Measurements from ENCODE around the gene WIPI1.

Gene WIPI1

DNA sequence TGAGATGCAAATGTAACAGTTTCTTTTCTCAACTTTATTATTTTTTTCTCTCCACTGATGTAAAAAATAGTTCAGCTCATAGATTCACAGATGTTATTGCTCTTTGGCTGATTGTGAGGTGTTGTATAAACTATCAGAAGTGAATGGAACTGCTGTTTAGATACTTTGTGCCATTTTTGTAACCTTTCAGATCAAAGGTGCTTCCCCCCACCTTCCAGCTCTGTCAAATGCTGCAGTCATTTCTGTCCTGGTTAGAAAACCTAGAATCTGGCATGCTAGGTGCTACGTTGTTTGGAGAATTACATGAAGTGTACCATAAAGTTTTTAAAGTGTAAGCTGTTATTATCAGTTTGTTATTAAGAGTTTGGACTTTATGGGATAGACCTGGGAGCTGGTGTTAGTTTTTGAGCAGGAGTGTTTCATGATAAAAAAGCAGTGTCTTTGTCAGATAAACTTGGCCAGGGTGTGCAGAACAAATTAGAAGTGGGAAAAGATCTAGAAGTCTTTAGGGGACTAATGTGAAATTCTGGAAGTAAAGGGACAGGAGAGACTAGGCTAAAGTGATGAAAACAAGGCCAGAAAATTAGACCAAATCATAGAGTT is 1.8 kb upstream of the WIPI1 start:
- no peak for FAIRE-seq

DNA sequence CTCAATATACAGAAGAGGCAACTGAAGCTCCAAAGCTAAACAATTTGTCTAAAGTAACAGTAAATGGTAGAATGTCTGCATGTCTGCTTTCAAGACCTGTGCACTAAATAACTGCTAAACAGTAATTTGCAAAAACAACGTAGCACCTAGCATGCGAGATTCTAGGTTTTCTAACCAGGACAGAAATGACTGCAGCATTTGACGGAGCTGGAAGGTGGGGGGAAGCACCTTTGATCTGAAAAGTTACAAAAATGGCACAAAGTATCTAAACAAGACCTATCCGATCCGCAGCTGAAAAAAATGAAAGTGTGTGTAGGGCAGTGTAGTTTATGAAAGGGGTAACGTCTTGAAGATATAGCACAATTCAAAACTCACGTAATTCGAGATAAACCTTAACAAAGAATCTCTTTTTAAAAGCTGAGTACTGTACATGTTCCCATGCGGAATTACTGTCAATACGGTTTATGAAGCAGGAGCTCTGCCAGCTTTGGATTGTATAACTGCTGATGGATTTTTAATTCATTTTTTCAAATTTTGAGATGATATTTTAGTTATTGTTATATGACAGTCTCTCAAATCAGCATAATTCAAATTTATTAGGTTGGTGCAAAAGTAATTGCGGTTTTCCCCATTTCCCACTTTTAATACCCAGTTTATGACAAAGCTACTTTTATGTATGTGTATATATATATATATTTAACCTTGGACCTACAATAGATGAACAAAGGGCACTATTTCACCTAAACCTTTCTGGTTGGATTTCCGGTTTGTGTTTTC is 1.2 kb upstream of the WIPI1 start:
- FAIRE-seq, result no peak

DNA sequence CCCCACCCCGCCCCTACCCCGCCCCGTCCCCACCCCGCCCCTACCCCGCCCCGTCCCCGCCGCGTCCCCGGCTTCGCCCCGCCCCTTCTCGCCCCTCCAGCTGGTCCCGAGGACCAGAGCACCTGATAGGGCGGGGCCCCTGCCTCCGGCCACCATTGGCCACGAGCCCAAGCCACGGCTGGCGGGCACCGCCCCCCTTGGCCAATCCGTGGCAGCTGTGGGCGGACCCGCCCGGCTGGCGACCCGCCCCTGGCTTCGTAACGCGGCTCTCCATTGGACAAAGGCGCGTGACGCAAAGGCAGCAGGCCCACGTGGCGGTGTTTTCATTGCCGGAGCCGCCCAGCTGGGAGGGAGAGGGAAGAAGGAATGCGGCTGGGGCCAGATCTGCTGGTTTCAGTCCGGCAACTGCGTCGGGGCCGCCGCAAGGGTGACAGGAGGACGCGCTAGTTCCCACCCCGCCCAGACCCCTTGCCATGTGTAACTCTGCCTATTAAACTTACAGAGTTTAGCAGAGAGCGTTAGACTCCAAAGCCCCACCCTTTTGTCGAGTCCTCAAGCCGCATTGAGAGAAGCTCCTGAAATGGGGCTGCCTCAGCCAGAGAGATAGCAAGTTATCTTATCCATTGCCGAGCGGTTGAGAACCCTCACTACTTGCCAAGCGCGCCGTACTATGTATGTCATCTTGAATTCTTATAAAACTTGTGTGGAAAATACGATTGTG is 403 bp upstream of the WIPI1 start:
- FAIRE-seq, result peak; percentile 65

DNA sequence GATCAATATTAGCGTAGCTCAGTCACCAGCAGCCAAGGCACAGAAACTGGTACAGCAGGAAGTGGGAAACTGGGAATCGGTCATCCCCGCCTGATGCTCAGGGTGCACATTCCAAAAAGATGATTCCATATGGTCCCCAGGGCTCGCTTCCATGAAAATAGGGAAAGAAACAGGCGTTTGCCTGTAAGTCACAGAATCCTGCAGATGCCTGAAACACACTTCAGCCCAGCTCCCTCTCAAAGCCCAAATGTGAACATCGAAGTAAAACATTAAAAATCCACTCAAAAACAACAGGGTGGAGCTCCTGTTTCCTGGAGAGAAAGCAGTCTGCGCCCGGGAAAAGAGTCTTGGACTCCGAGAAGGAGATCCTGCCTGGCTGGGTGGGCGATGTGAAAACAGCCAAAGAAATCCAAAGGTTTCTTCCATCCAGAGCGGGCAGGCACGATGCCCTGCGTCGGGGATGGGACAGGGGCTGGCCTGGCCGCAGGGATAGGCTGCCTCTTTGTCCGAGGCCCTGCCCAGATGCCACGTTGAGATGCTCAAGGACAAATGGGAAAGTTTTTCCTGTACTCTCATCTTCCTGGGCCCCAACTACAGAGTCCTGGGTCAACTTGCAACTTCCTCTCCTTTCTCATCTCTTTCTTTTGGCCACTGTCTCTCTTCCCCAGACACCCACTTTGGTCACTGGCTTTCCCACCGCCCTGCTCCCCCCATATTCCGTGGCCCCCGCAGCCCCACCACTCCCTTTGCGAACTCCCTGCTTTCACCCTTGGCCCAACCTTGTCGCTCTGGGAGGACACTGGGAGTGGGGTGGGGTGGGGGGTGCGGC is 743 bp downstream of the WIPI1 start:
- FAIRE-seq, result peak; percentile 92

DNA sequence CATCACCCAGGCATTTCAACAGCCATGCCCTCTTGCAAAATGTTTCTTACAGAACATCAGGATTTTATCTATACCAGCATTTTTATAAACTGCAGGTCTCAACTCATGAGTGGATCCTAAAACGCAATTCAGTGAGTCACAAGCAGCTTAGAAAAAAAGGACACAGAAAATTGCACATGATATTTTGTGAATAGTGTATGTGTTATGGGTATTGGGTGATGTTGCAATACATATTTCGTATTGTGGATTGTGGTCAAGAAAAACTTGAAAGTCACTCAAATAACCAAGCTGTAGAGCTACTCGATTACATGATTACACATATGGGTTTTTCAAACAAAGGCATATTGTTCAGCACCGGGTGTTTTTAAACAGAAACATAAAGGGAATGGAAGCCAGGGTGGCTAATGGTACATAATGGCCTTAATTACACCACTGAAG is 1.4 kb downstream of the WIPI1 start:
- no peak for FAIRE-seq

DNA sequence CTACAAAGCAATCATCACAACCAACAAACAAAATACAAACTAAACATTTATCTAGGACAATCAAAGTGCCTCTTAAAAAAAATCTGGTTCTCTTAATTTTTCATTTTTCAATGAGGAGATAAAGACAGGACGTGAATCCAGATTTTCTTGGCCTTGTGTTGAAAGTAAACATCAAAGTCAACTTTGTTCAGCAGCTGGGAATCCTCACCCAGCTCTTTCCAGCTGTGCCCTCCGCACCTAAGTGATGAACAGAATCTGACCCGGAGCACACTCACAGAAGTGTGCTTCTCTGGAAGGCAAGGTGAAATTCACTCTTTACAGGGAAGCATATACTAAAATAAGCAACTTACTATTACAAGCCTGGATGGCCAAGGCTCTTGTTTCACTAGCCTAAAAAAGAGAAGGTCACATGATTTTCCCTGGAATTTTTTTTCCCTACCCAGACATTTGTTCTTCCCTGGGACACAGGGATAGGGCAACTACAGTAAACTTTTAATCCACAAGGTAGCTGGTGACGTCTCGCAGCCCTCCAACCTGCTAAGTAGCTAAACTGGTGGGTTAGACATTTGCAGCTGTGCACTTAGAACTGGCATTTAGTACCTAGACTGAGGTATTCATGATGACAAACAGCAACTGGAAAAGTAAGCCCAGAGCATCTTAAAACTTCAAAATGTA is 3.2 kb downstream of the WIPI1 start:
- no peak for FAIRE-seq

DNA sequence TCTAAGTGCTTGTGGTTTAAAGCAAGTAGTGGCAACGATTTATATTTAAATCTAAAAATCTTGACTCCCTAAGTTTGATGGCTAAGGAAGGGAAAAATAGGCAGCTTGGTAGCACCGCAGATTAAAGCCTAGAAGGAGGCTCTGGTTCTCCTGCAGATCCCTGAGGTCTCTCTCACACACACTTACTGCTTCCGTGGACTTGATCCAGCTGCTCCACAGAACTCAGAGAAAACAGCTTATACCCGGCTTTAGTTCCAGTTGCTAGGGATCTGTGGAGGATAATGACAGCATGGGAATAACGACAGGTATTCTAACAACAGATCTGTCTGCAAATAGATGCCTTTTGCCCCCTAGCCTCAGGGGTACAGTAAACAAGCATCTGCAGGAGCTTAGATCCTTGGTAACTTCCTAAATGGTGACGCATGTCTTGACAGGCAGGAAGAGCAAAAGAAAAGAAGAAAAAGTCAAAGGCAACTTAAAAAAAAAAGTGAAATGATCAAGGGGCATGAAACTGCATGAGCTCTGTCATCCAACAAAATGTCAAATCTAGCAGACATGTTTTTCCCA is 4.5 kb downstream of the WIPI1 start:
- FAIRE-seq, result no peak

DNA sequence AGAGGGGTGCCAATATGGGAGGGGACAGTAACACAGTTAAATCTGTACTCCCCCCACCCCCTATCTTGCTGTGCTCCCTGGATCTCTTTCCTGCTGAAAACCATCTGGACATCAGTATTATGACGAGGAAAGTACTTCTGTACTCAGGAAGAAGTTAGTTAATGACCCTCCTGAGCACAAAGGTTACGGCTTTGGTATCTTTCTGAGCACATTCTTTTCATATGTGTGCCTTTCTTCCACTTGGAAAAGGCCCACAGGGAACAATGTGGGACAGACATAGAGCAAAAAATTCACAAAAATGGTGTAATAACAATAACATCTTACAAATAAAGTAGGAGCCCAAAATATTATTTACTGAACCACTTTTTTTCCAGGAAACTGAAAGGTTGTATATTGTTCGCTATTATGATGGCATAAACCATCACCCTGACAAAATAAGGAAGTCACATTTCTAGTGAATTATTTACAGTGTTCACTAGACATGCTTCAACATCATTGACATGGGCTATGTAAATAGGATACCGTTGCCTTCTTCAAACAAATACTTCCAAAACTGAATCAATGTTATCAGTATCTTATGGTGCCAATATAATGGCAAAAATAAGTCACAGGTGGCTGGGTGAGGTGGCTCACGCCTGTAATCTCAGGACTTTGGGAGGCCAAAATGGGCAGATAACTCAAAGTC is 5.5 kb downstream of the WIPI1 start:
- no peak for FAIRE-seq

DNA sequence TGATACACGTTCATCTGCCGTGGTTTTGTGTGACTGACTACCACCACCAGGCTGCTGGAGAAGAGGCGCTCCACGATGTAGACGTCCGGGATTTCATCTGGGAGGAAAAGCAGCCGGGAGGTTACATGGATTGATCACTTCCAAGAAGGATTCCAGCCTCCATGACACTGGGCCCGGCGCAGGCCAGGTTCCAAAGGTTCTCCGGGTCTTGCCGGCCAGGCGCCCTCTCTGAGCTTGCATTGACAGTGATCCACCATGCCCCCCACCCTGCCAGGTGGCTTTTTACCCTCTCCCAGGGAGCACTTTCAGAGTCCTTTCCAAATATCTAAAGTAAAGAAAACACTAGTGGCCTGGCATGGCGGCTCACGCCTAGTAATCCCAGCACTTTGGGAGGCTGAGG is 6.5 kb downstream of the WIPI1 start:
- FAIRE-seq, result no peak

DNA sequence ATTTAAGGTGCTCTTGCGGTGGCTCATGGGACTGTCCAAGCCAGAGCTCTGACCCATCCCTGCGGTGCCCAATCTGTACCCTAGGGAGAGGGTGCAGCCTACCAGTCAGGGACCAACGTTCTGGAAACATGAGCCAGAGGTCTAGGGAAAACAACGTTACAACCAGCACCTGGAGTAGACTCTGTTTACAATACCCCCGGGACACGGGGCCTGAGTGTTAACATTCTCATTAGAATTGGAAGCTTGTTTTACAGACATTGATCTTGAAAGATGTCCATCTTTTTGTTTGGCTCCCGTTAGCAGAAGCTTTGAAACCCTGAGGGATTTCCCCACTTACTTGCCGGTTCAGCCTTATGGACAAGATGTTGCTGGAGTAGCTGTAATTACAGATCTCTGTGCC is 6.9 kb downstream of the WIPI1 start:
- FAIRE-seq, result no peak

DNA sequence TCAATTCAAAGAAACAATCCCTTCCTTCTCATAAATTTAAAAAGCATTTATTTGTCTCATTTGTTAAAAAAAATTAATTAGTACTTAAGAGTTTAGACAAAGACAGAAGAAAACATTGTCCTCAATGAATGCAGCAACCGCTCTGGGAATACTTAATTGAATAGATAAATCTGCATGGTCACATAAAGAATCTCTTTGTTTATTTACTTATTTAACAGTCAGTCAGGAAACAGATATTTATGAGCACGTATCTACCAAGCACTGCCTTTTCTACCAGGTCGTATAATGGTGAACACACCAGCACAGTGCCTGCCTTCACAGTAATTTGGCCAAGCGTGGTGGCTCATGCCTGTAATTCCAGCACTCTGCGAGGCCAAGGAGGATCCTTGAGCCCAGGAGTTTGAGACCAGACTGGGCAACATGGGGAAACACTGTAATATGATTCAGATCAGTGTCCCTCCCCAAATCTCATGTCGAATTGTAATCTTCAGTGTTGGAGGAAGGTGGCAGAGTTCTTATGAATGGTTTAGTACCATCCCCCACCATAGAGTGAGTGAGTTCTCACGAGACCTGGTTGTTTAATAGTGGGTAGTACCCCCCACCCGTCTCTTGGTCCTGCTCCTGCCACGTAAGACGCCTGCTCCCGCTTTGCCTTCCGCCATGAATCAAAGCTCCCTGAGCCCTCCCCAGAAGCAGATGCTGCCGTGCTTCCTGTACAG is 8.1 kb downstream of the WIPI1 start:
- FAIRE-seq, result no peak

DNA sequence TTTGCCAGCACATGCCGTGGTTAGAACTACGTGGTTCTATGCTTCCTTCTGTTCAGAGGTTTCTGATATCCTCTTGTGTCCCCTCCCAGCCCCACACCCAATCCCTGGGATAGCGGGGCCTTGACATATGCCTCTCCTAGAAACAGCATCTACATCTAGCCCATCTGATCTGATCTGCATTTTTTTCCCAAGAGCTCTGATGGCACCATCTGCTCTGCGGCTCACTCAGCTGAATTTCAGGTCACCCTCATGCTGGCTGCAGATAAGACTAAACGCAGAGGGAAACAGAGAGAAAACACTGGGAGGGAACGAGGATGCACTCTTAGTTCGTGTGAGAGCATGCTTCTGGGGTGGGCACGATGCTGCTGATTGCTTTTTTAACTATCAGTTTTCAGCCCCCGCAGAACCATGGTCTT is 10.7 kb downstream of the WIPI1 start:
- no peak for FAIRE-seq

DNA sequence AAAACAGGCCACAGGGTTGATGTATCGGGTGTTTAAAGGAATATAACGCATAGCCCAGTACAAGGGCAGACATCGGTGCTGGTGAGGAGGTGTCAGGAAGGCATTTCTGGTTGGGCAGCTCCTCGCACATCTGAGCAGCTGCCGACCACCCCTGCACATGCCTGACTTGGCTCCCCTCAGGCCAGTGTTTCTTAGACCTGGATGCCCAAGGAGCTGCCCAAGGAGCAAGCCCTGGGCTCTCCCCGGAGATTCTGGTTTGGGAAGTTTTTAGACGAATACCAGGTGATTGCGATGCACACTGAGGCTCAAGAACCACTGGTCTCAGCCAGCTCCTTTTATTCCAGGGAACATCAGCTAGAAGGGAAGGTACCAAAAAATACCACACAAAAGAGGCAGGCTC is 11.6 kb downstream of the WIPI1 start:
- no peak for FAIRE-seq

DNA sequence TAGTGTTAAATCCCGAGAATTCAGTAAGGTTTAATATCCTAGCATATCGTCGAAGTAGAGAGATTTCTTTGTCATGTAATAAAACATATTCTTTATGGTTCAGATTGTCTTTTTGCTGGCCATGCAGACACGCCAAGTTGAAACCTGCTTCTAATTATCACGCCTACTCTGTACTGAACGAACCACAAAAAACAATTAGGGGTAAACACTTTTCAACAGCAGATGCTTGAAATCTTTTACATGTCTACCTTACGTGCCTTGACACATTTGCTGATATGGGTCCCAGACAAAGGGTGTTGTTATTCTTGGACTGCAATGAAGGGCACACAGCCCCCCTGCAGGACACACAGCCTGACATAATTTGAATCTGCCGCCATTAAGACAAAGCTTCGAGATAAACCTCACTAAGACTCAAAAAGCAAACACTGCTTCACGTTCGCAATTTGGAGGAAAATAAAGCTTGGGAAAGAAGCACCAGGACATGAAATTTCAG is 13.3 kb downstream of the WIPI1 start:
- no peak for FAIRE-seq

DNA sequence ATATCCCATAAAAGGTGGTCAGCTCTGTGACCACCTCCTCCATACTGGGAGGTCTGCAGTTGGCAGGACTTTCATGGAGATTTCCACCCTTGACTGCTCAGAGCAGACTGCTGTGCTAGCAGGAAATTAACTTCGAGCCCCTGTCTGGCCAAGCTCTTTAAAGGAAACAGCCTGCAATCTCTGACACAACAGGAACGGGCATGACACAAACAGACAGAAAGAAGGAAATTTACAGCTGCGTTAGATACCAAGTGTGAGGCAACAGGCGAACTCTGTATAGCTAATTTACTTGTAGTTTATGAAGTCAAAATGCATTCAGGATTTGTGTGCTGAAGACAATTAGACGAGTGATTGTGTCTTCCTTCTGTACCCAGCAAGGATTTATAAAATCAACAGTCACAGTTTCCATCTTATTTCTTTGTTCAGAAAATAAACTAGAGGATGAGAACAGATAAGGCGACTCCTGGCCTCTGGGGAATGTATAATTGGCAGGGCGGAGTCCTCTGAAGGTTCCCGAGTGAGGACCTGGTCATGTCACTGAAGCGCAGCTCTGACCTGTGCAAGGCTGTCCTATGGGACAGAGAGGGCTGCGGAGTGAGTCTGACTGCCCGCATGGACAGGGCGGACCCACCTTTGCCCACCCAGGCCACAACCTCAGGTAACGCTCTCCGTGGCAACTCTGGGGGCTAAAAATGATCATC is 16.1 kb downstream of the WIPI1 start:
- no peak for FAIRE-seq

DNA sequence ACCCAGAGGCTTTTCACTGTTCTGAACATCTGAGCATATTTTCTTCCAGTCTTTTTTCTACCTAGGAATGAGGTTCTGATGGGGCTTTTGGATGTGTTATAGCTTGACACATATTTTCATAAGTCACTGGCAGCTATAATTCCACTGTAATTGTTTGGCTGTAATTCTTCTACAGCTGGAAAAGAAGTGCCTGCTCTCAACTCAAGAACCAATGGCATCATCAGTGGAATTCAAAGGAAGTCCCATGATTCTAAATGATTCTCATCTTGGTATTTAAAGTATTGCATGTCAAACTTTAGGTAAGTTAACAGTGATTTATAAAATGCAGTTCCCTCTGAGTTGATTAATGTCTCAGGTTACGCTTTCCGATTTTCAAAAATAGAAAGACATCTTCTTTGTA is 16.8 kb downstream of the WIPI1 start:
- no peak for FAIRE-seq

DNA sequence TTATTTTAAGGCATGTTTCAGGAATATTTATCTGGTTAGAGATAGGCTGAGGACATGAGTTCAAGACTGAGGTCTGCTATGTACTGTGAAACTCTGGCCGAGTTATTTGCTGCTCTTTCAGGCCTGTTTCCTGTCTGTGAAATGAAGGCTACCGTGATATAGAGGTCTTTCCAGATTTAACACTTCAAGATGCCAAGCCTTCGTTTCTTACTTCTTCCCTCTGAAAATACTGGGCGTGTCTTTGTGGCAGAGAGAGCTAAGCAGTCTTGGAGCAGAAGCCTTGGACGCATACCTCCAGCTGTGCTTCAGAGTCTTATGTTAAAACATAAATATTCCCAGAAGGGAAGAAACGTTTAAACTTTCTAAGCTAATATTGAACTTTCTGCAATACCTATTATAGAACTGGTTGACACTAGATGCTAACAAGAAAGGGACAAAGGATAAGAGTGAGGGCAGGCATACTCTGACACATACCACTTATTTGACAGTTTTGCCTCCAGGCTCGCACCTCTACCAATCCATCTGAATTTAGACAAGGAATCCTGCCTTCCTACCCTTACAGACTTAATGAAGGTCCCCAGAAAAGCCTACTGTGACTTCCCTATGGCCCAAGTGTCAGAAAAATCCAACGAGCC is 17.5 kb downstream of the WIPI1 start:
- FAIRE-seq, result no peak

DNA sequence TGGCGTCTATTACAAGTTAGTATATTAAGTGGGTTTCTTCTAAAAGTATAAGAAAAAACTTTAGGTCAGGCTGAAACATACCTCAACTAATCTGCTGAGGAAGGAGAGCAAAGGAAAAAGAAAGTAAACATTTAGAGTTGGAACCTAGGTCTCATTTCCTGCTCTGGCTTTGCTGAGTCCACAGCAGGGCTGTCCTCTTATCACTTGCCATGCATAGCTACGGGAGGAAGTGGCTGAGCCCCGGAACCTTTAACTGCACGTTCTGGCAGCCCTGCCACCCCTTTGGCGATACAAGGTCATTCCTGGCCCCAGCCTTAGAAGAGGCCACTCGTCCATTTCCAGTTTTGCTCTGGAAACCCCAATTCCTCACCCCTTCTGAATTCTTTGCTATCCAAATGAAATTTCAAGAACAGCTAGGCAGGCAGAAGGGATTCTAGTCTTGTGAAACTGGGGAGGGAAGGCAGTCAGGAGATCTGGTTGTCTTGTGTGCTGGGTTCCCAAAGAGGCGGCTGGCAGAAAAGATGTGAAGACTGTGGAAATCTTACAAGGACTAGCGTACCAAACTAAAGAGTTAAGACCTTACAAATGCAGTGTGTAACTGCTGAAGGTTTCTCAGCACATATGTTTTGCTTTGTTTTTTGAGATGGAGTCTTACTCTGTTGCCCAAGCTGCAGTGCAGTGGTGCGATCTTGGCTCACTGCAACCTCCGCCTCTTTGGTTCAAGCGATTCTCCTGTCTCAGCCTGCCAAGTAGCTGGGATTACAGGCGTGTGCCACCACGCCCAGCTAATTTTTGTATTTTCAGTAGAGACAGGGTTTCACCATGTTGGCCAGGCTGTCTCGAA is 19.1 kb downstream of the WIPI1 start:
- FAIRE-seq, result no peak

Measured in A204.1 (cell line).